Measurements from ENCODE around the gene MICAL2. TPM values are rescaled to one million over a fixed set of nuclear protein-coding genes. Genes with fewer than 3 reads are reported as not detected.

MICAL2 gene
- total RNA-seq, 1 experiment from 2014 or later: 37.4 TPM

DNA sequence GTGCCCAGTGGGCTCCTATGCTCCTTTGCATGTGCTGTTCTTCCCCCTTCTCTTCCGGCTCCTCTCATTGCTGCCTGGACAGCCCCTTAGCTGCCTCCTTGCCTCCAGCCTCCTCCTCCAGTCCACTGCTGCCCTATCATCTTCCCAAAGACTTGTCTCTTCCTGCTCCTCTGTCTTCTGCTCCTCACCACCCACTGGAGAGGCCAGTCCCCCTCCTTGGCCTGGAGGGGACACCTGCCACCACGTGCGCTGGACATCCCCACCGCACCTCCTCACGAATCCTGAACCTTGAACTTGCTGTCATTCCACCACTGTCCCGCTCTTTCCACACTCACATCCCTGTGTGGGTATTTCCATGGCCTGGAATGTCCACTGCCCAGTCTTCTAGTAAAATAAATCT is 49.8 kb downstream of the MICAL2 start:
- Histone ChIP-seq H3K27me3 (ENCODE audit: insufficient read depth, low read length) (no peaks in the 10 kb centered on the region), H3K4me3 (replicated peaks in 1 of 2; ENCODE audit: low read depth in 1 of 2, low read length in 2 of 2) (no peak overlapping the region), H3K4me1 (ENCODE audit: control insufficient read depth in 1 of 2, insufficient read depth in 2 of 2, low read length in 2 of 2) (peaks cover 34 to 68% of the 10 kb centered on the region in 2 experiments), H3K27ac (ENCODE audit: low read depth, low read length) (no peak overlapping the region), H4K20me1 (ENCODE audit: insufficient read depth) (no peaks in the 10 kb centered on the region), H3K36me3 (ENCODE audit: control insufficient read depth in 1 of 2, insufficient read depth in 2 of 2, low read length in 2 of 2) (no peaks in the 10 kb centered on the region; a peak in 1 of 4 replicates), H3K79me2 (ENCODE audit: insufficient read depth, low read length) (no peaks in the 10 kb centered on the region), H3K9me2 (ENCODE audit: insufficient read depth) (no peaks in the 10 kb centered on the region), H3K9ac (ENCODE audit: low read length) (peak overlapping the region; percentile 29; the same call in 1 of the 2 replicates), H3K4me2 (ENCODE audit: low read length) (no peak overlapping the region), H3K9me3 (ENCODE audit: control insufficient read depth in 1 of 2, insufficient read depth in 1 of 2, low read depth in 1 of 2, low read length in 2 of 2) (no peaks in the 10 kb centered on the region), H2AFZ (ENCODE audit: low read depth, low read length, poor library complexity, severe bottlenecking) (no peak overlapping the region)
- ChIA-PET RAD21 (ENCODE audit: low non-redundant PET in 1 of 2, low total read pairs in 2 of 2, uncharacterized antibody in 2 of 2, unreplicated experiment in 2 of 2) (no interaction called here), POLR2A (no interaction called here), CTCF (no interaction called here)
- ATAC-seq (no peak), DNase-seq (ENCODE audit: low read depth, low spot score) (no peak)
- BruUV-seq (replicated peaks): no TSS peak
- intact Hi-C loops (cut with micrococcal nuclease): no loop called here
- TF ChIP-seq ELF1 (IDR thresholded peaks at IDR 0.05; ENCODE audit: borderline replicate concordance, low read depth) (no peak), POLR2A (IDR thresholded peaks at IDR 0.05; ENCODE audit: borderline replicate concordance, extremely low read depth, insufficient read depth, insufficient read length) (no peak), RAD21 (IDR thresholded peaks at IDR 0.05; ENCODE audit: low read depth) (no peak), EZH2 (IDR thresholded peaks at IDR 0.05) (no peak), SRF (IDR thresholded peaks at IDR 0.05; ENCODE audit: low read depth) (no peak), SP1 (IDR thresholded peaks at IDR 0.05; ENCODE audit: low read depth) (no peak), YY1 (IDR thresholded peaks at IDR 0.05; ENCODE audit: extremely low read depth, insufficient replicate concordance, low read depth, low read length) (no peak), EZH2phosphoT487 (IDR thresholded peaks at IDR 0.05; ENCODE audit: borderline replicate concordance) (no peak)
- TF ChIP-seq, protein P1, sequence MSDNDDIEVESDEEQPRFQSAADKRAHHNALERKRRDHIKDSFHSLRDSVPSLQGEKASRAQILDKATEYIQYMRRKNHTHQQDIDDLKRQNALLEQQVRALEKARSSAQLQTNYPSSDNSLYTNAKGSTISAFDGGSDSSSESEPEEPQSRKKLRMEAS (IDR thresholded peaks at IDR 0.05): no peak

DNA sequence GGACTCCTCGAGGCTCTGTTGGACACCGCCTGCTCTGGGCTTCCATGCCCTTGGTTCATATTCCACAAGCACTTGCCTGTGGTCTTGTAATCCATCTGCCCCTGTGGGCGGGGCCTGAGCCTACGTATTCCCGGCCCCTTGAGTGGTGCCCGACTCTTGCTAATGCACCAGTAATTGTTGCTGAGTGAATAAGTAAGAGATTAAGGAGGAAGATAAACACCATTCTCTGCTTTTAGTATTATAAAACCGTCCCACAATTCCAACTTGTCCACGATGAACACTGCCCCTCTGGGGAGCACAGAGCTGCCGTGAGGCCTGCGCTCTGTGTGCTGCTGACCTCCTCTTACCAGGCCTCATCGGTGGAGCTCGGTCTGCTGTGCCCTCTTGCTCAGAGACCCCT is 50.3 kb downstream of the MICAL2 start:
- DNase-seq (ENCODE audit: low read depth, low spot score) (no peak), ATAC-seq (no peak)
- Histone ChIP-seq H3K9me2 (ENCODE audit: insufficient read depth) (no peaks in the 10 kb centered on the region), H3K27me3 (ENCODE audit: insufficient read depth, low read length) (no peaks in the 10 kb centered on the region), H3K9me3 (ENCODE audit: control insufficient read depth in 1 of 2, insufficient read depth in 1 of 2, low read depth in 1 of 2, low read length in 2 of 2) (no peaks in the 10 kb centered on the region), H2AFZ (ENCODE audit: low read depth, low read length, poor library complexity, severe bottlenecking) (no peak overlapping the region), H4K20me1 (ENCODE audit: insufficient read depth) (no peaks in the 10 kb centered on the region), H3K27ac (ENCODE audit: low read depth, low read length) (no peak overlapping the region), H3K4me1 (ENCODE audit: control insufficient read depth in 1 of 2, insufficient read depth in 2 of 2, low read length in 2 of 2) (peaks cover 39 to 72% of the 10 kb centered on the region in 2 experiments), H3K4me2 (ENCODE audit: low read length) (no peak overlapping the region), H3K36me3 (ENCODE audit: control insufficient read depth in 1 of 2, insufficient read depth in 2 of 2, low read length in 2 of 2) (no peaks in the 10 kb centered on the region; a peak in 1 of 4 replicates), H3K4me3 (replicated peaks in 1 of 2; ENCODE audit: low read depth in 1 of 2, low read length in 2 of 2) (no peak overlapping the region), H3K79me2 (ENCODE audit: insufficient read depth, low read length) (no peaks in the 10 kb centered on the region), H3K9ac (ENCODE audit: low read length) (no peak overlapping the region)
- CTCF ChIA-PET: no interaction called here
- TF ChIP-seq, protein P2, sequence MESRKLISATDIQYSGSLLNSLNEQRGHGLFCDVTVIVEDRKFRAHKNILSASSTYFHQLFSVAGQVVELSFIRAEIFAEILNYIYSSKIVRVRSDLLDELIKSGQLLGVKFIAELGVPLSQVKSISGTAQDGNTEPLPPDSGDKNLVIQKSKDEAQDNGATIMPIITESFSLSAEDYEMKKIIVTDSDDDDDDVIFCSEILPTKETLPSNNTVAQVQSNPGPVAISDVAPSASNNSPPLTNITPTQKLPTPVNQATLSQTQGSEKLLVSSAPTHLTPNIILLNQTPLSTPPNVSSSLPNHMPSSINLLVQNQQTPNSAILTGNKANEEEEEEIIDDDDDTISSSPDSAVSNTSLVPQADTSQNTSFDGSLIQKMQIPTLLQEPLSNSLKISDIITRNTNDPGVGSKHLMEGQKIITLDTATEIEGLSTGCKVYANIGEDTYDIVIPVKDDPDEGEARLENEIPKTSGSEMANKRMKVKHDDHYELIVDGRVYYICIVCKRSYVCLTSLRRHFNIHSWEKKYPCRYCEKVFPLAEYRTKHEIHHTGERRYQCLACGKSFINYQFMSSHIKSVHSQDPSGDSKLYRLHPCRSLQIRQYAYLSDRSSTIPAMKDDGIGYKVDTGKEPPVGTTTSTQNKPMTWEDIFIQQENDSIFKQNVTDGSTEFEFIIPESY (IDR thresholded peaks at IDR 0.05; ENCODE audit: extremely low read depth, insufficient replicate concordance, low read length): no peak
- TF ChIP-seq SRF (IDR thresholded peaks at IDR 0.05; ENCODE audit: low read depth) (no peak), POLR2AphosphoS5 (IDR thresholded peaks at IDR 0.05; ENCODE audit: low read depth, low read length) (no peak), ZFX (IDR thresholded peaks at IDR 0.05) (no peak), YY1 (IDR thresholded peaks at IDR 0.05; ENCODE audit: extremely low read depth, insufficient replicate concordance, low read depth, low read length) (no peak), FOSL1 (IDR thresholded peaks at IDR 0.05; ENCODE audit: low read depth) (no peak), JUND (IDR thresholded peaks at IDR 0.05) (no peak), RAD21 (IDR thresholded peaks at IDR 0.05; ENCODE audit: low read depth) (no peak), CEBPB (IDR thresholded peaks at IDR 0.05; ENCODE audit: low read depth) (no peak), EZH2phosphoT487 (IDR thresholded peaks at IDR 0.05; ENCODE audit: borderline replicate concordance) (no peak)
- TF ChIP-seq, protein P1 (IDR thresholded peaks at IDR 0.05): no peak
- no TSS peak for BruUV-seq (replicated peaks)
- POLR2A ChIA-PET: no interaction called here
- RAD21 ChIA-PET (ENCODE audit: low non-redundant PET in 1 of 2, low total read pairs in 2 of 2, uncharacterized antibody in 2 of 2, unreplicated experiment in 2 of 2): no interaction called here
- intact Hi-C loops (cut with micrococcal nuclease): no loop called here

All from HCT116 (cell line).